NCI-H2081 treated with DMSO at 0.1 percent for 48 hours (cell line): Measurements from ENCODE around the gene DOK4.

ENCODE experiments used
- DNase-seq: peaks from one replicate; lab custom pipeline; 2025; lab: John Stamatoyannopoulos, UW

DOK4 gene

GRCh38 chr16:57518922-57519321, 32.6 kb upstream of the DOK4 start:
- DNase-seq = no peak

- DNase-seq = no peak
Measured at GRCh38 chr16:57518520-57518919, 32.2 kb upstream of the DOK4 start.

- DNase-seq = no peak
Measured at GRCh38 chr16:57517397-57518367, 31.4 kb upstream of the DOK4 start.

- no peak for DNase-seq
Measured at GRCh38 chr16:57516773-57517172, 30.5 kb upstream of the DOK4 start.

GRCh38 chr16:57516176-57516725, 30.0 kb upstream of the DOK4 start:
- no peak for DNase-seq

GRCh38 chr16:57514791-57515600, 28.7 kb upstream of the DOK4 start:
- DNase-seq = no peak

GRCh38 chr16:57514371-57514770, 28.1 kb upstream of the DOK4 start:
- no peak for DNase-seq

- no peak for DNase-seq
Measured at GRCh38 chr16:57513371-57514102, 27.2 kb upstream of the DOK4 start.

GRCh38 chr16:57512296-57513001, 26.2 kb upstream of the DOK4 start:
- DNase-seq = no peak

- no peak for DNase-seq
Measured at GRCh38 chr16:57510016-57510871, 24.0 kb upstream of the DOK4 start.

- DNase-seq = no peak
Measured at GRCh38 chr16:57509231-57509923, 23.1 kb upstream of the DOK4 start.

- no peak for DNase-seq
Measured at GRCh38 chr16:57508035-57508425, 21.7 kb upstream of the DOK4 start.

- peak; percentile 62 for DNase-seq
Measured at GRCh38 chr16:57507136-57508034, 21.1 kb upstream of the DOK4 start.

- no peak for DNase-seq
Measured at GRCh38 chr16:57505169-57505568, 18.9 kb upstream of the DOK4 start.

GRCh38 chr16:57504491-57504890, 18.2 kb upstream of the DOK4 start:
- DNase-seq = no peak

GRCh38 chr16:57504001-57504400, 17.7 kb upstream of the DOK4 start:
- no peak for DNase-seq

- DNase-seq = peak; percentile 42
Measured at GRCh38 chr16:57503366-57503765, 17.1 kb upstream of the DOK4 start.

- DNase-seq = peak; percentile 38
Measured at GRCh38 chr16:57502048-57502775, 15.9 kb upstream of the DOK4 start.
